Measurements from ENCODE around the gene PRKRA. TPM values are rescaled to one million over a fixed set of nuclear protein-coding genes. Genes with fewer than 3 reads are reported as not detected.

The PRKRA gene
- total RNA-seq, 1 donor from 2014 or later, result 52.4 TPM

DNA sequence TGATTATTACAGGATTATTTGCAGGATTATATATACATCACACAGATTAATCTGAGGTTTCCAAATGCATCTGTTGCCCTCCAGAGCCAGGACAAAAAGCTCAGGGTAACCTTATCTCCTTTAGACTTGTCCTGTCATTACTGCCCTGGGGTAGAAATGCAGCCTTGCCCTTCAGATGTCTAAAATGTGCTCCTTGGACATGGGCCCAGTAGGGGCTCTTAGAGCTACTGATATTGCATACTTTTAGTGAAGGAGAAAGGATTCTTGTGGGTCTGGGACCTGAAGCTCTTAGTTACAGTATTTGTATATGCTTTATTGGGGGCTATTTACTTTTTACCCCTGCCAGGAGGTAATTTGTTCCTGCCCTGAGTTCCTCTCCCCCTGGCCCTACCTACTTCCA, 56.1 kb downstream of the PRKRA start:
- H3K4me1 Mint-ChIP-seq, result peaks cover 5% of the 10 kb centered on the region
- no peak for DNase-seq
- H3K4me3 Mint-ChIP-seq, result no peak overlapping the region
- no peaks in the 10 kb centered on the region for H3K36me3 Mint-ChIP-seq (ENCODE audit: low read depth)
- intact Hi-C loops (cut with micrococcal nuclease), result loop anchor here (5.0 kb wide), 1 partner anchor 283 kb away; the partner anchor contains the start of gene RBM45
- H3K27me3 Mint-ChIP-seq, result peaks cover 15% of the 10 kb centered on the region
- H3K9me3 Mint-ChIP-seq, result no peaks in the 10 kb centered on the region
- H3K27ac Mint-ChIP-seq, result no peak overlapping the region

DNA sequence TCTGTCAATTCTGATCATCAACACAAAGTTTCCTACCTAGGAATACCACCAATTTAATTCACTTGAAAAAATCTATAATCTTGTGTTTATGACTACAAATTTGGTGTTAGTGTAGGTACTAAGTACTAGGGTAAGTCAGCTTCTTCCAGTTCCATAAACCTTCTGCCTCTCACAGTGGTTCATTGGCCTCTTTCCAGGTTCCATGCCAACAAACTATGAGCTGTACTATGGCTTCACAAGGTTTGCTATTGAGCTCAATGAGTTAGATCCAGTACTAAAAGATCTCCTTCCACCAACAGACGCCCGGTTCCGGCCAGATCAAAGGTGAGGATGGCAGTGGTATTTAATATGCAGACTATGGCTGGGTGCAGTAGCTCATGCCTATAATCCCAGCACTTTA, 58.8 kb downstream of the PRKRA start:
- no peak overlapping the region for H3K27ac Mint-ChIP-seq
- intact Hi-C loops (cut with micrococcal nuclease), result no loop called here
- H3K4me3 Mint-ChIP-seq, result no peak overlapping the region
- H3K27me3 Mint-ChIP-seq, result peaks cover 15% of the 10 kb centered on the region
- H3K9me3 Mint-ChIP-seq, result no peaks in the 10 kb centered on the region
- H3K36me3 Mint-ChIP-seq (ENCODE audit: low read depth), result peaks cover 2% of the 10 kb centered on the region
- no peak for DNase-seq
- peaks cover 4% of the 10 kb centered on the region for H3K4me1 Mint-ChIP-seq

DNA sequence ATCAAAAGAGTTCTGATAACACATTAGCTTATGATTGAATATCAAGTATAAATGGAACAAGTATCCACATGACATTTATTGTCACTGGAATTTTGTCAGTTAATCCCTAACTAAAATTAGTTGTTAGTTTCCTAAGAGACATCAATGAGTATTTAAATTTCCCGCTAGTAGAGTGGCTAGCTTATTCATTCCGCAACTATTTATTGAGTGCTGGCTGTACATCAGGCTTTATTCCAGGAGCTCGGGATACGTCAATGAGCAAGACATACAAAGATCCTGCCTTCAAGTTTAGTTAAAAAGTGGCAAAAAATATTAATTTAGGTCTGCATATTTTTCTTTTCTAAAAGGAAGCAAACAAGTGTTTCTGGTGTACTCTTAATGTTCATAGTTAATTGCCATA, 59.3 kb downstream of the PRKRA start:
- Mint-ChIP-seq H3K9me3 (no peaks in the 10 kb centered on the region), H3K27me3 (peaks cover 15% of the 10 kb centered on the region), H3K36me3 (ENCODE audit: low read depth) (peaks cover 2% of the 10 kb centered on the region), H3K27ac (no peak overlapping the region), H3K4me3 (no peak overlapping the region), H3K4me1 (peaks cover 7% of the 10 kb centered on the region)
- DNase-seq, result no peak
- intact Hi-C loops (cut with micrococcal nuclease), result no loop called here

DNA sequence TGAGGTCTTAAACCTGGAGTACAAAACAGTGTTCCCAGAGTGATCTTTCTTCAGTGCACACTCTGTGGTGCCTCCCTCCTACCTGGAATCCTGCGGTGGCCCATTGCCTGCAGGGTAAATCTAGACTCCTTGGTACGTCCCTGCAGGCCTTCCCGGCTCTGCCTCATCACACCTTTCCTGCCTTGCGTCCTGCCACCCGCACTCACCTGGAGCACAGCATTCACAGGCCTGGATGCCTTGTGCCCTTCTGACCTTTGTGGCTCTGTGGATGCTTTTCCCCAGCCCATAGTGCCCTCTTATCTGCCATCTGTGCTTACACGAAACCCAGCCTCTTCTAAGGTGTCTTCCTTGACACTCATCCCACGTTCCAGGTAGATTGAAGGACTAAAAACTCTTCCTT, 62.7 kb downstream of the PRKRA start:
- Mint-ChIP-seq H3K9me3 (no peaks in the 10 kb centered on the region), H3K36me3 (ENCODE audit: low read depth) (peaks cover 2% of the 10 kb centered on the region), H3K27me3 (peaks cover 4% of the 10 kb centered on the region), H3K4me1 (peaks cover 7% of the 10 kb centered on the region), H3K27ac (no peak overlapping the region), H3K4me3 (no peak overlapping the region)
- intact Hi-C loops (cut with micrococcal nuclease), result no loop called here
- DNase-seq, result no peak

DNA sequence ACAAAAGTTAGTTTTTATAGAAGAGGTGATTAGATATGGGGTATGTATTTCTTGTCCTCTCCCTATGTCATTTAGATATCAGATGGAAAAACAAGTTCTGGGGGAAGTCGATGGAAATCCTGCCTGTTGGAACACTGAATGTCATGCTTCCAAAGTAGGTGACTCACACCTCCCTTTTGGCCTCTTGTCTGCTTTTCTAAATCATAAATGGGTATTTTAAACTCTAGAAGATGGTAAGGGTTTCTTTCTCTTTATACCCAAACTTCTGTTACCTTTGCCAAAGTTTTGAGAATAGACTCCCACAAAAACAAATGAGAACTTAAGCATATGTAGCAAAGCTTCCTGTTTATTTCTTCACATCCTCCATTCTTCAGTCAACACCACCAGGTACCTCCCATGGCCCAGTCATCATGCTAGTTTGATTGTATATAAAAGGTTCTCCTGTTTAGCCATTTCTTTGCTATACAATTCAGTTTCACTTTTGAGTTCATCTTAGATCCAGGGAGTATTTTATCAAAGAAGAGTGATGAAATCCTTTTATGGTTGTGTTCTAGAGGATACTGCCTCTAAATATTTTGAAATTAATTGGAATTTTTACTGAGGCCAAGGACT, 63.9 kb downstream of the PRKRA start:
- intact Hi-C loops (cut with micrococcal nuclease), result no loop called here
- Mint-ChIP-seq H3K4me1 (peaks cover 7% of the 10 kb centered on the region), H3K4me3 (no peak overlapping the region), H3K27ac (peak overlapping the region; percentile 5), H3K27me3 (peaks cover 2% of the 10 kb centered on the region), H3K36me3 (ENCODE audit: low read depth) (peaks cover 2% of the 10 kb centered on the region), H3K9me3 (no peaks in the 10 kb centered on the region)
- DNase-seq, result peak; percentile 69

DNA sequence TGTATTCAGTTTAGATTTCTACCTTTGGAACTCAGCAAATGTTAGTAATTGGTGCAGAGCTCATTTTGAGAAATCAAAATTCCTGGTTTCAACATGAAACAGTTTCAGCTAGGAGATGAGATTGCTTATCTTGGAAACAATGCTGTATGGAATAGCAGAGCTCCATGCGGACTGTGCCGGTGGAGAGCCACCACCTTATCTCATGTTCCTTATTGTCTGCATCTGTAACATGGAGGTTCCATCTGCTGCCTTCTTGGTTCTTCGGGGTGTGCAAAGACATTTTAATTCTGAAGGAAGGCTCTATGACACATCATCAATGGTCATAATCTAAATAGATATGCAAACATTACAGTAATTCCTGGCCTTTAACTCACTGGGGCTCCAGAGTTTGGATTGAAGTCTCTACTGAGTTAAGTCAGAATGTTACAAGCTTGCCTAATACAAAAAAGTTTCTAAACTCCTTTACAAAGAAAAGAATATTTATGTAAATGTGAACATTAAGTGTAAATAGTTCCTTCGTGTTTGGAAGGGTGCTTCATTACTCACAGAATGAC, 65.3 kb downstream of the PRKRA start:
- Mint-ChIP-seq H3K4me3 (no peak overlapping the region), H3K36me3 (ENCODE audit: low read depth) (peaks cover 2% of the 10 kb centered on the region), H3K27ac (no peak overlapping the region), H3K4me1 (peaks cover 9% of the 10 kb centered on the region), H3K9me3 (no peaks in the 10 kb centered on the region), H3K27me3 (no peaks in the 10 kb centered on the region)
- DNase-seq, result no peak
- intact Hi-C loops (cut with micrococcal nuclease), result no loop called here

DNA sequence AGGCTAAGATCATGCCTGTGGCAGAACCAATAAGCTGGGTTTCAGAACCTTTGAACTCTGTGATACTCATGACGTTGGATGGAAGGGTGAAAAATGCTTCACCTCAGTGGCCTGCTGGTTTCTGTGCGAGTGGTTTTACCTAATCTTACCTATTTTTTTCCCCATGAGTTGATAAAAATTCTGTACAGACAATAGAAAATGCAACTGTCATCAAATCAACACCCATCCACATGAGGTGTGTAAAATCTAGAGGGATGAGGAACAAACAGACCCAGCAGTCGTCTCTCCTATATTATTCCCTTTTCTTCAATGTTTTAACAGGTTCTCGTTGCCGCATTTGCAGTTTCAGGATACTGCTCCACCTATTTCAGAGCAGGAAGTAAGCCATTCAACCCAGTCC, 67.3 kb downstream of the PRKRA start:
- Mint-ChIP-seq H3K27ac (no peak overlapping the region), H3K4me3 (no peak overlapping the region), H3K9me3 (no peaks in the 10 kb centered on the region), H3K27me3 (peaks cover 3% of the 10 kb centered on the region), H3K4me1 (peaks cover 16% of the 10 kb centered on the region), H3K36me3 (ENCODE audit: low read depth) (peaks cover 2% of the 10 kb centered on the region)
- intact Hi-C loops (cut with micrococcal nuclease), result no loop called here
- DNase-seq, result no peak

Other genes starting within 250 kb of the PRKRA start
- 2.0 and 2.3 TPM in 2 replicates for gene PJVK, start 203 bp upstream of the PRKRA start, total RNA-seq
- 4.8 and 4.9 TPM in 2 replicates for gene FKBP7, start 27.4 kb upstream of the PRKRA start, total RNA-seq
- 28.0 and 35.4 TPM in 2 replicates for gene PLEKHA3, start 29.3 kb upstream of the PRKRA start, total RNA-seq

Measured in activated CD4-positive, alpha-beta T cell treated with anti-CD3 and anti-CD28 coated beads, Interleukin-2, amount 10 ng/mL, durations not matched to agents 24 days and 14 days (primary cell).